ENCODE measurements around the gene OR56B1.

OR56B1 gene

DNA sequence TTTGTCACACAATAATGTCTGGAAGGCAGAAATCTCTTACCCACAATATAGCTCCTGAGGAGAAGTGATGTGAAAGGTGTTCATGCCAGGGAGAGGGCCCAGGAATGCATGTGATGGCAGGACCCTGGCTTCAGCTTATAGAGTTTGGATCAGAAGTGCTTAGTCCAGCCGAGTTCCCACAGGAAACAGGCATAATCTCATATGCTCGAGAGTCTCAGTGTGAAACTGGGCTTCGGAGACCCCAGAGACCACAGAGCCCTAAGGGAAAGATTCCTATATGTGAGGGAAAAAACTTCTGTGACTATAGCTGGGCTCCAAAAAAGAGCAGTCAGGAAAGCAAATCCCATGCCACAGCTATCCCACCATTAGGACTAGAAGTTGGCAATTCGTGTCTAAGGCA is 47.0 kb downstream of the OR56B1 start, which contains the start of gene OR52N5:
Gene OR52N5 (minus strand): TSS at position 101 of the 400 bp plus-strand sequence. CDS start 4,721 bp downstream, outside the sequence.
- Mint-ChIP-seq H3K9me3 (no peaks in the 10 kb centered on the region), H3K4me1 (no peaks in the 10 kb centered on the region), H3K36me3 (ENCODE audit: low read depth) (no peaks in the 10 kb centered on the region), H3K4me3 (no peak within 1 kb of the TSS), H3K27me3 (ENCODE audit: low read depth, poor library complexity) (peaks cover 14% of the 10 kb centered on the region), H3K27ac (no peak within 1 kb of the TSS)
- no peak for DNase-seq
- TF ChIP-seq, protein P1, sequence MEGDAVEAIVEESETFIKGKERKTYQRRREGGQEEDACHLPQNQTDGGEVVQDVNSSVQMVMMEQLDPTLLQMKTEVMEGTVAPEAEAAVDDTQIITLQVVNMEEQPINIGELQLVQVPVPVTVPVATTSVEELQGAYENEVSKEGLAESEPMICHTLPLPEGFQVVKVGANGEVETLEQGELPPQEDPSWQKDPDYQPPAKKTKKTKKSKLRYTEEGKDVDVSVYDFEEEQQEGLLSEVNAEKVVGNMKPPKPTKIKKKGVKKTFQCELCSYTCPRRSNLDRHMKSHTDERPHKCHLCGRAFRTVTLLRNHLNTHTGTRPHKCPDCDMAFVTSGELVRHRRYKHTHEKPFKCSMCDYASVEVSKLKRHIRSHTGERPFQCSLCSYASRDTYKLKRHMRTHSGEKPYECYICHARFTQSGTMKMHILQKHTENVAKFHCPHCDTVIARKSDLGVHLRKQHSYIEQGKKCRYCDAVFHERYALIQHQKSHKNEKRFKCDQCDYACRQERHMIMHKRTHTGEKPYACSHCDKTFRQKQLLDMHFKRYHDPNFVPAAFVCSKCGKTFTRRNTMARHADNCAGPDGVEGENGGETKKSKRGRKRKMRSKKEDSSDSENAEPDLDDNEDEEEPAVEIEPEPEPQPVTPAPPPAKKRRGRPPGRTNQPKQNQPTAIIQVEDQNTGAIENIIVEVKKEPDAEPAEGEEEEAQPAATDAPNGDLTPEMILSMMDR (IDR thresholded peaks at IDR 0.05) = no peak

All from nephron progenitor cell (in vitro differentiated cells).